Suprapubic skin (tissue), 4 donors: ENCODE data around the gene VANGL2.

Experiments used
- EP300 ChIP-seq: sonication (generic); formaldehyde crosslinking; IDR thresholded peaks from one replicate; pipeline ENCODE4 v1.6.1; 2017; ENCODE audit warnings: antibody characterized with exemption
- POLR2AphosphoS5 ChIP-seq, 3 donors: sonication (generic); formaldehyde crosslinking; IDR thresholded peaks; one replicate each; pipeline ENCODE4 v1.6.1; 2017; ENCODE audit warnings: antibody characterized with exemption in 3 of 3
- TF ChIP-seq, protein P1 (sequence below), 2 donors: fragments of 200-600 bp in 1 of 2; fragments of 450-650 bp in 1 of 2; sonication (generic) in 1 of 2; IDR thresholded peaks; one replicate each; pipeline ENCODE4 v1.5.1; 2016 to 2019; ENCODE audit warnings: antibody characterized with exemption in 2 of 2, mild to moderate bottlenecking in 1 of 2, moderate library complexity in 1 of 2

DNA sequence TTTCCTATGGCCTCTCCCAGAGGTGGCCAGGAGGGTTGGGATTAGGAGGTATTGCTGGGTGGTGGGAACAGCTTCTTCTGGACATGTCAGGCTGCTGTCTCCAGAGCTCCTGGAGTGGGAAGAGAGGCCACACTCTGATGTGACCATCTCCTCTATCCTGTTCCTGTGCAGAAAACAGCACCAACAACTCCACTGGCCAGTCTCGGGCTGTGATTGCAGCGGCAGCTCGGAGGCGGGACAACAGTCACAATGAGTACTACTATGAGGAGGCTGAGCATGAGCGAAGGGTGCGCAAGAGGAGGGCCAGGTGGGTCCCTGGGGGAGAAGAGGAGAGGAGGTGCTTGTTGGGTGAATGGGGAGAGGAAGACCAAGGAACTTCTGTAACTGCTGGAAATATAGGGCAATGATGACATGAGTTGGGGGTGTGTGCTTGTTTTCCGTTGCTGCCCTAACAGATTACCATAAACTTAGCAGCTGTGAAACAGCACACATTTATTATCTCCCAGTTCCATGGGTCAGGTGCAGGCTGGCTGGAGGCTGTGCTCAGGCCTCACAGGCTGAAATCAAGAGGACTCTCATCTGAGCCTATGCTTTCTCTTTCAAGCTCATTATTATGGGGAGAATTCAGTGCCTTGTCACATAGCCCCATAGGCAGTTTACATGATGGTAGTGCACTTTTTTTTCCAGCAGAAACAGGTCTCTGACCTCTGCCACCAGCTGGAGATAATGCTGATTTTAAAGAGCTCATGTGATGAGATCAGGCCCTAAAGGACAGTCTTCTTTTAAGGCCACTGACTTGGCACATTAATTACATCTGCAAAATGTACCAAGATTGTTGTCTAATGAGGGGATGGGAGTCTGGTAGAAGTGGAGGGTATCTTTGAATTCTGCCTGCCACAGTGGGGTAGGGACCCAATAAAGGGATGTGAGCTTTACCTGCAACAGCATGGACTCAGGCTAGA, 20.8 kb downstream of the VANGL2 start:
- TF ChIP-seq, protein P1, sequence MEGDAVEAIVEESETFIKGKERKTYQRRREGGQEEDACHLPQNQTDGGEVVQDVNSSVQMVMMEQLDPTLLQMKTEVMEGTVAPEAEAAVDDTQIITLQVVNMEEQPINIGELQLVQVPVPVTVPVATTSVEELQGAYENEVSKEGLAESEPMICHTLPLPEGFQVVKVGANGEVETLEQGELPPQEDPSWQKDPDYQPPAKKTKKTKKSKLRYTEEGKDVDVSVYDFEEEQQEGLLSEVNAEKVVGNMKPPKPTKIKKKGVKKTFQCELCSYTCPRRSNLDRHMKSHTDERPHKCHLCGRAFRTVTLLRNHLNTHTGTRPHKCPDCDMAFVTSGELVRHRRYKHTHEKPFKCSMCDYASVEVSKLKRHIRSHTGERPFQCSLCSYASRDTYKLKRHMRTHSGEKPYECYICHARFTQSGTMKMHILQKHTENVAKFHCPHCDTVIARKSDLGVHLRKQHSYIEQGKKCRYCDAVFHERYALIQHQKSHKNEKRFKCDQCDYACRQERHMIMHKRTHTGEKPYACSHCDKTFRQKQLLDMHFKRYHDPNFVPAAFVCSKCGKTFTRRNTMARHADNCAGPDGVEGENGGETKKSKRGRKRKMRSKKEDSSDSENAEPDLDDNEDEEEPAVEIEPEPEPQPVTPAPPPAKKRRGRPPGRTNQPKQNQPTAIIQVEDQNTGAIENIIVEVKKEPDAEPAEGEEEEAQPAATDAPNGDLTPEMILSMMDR (IDR thresholded peaks at IDR 0.05) = no peak
- TF ChIP-seq POLR2AphosphoS5 (IDR thresholded peaks at IDR 0.05) (no peak), EP300 (no peak)
